Measurements from ENCODE around the gene ADAMTS18. TPM values are rescaled to one million over a fixed set of nuclear protein-coding genes. Genes with fewer than 3 reads are reported as not detected.

ADAMTS18 gene
- 57.7 and 81.7 TPM in 2 replicates for total RNA-seq

GRCh38 chr16:77434530-77435271 lies at the start of gene ADAMTS18:
Gene ADAMTS18 (minus strand): TSS chr16:77435034. CDS start chr16:77434695, 339 bp downstream.

Other genes starting within 250 kb of the ADAMTS18 start
- 19.9 and 24.8 TPM in 2 replicates for gene MON1B, start 243.8 kb downstream of the ADAMTS18 start, total RNA-seq
- gene SYCE1L, start 235.6 kb downstream of the ADAMTS18 start, total RNA-seq, result 1.1 and 1.6 TPM in 2 replicates